ENCODE results near the gene CSDE1. TPM values are rescaled to one million over a fixed set of nuclear protein-coding genes. Genes with fewer than 3 reads are reported as not detected.
A peak's percentile ranks its signal among the peaks of the same experiment; 100 is the strongest.
"Not testable (repeated sequence)": the region's sequence is repeated elsewhere in the genome, so short reads cannot be mapped to it uniquely, and the experiment has no call there.

Gene CSDE1
- total RNA-seq (100 to 1,000 TPM; 378 to 638 (median 561) TPM), polyA plus RNA-seq (100 to 1,000 TPM; 354 to 409 TPM), total RNA-seq (922 reads per million, percentile 99 among the genes with 10 or more reads in this experiment)

DNA sequence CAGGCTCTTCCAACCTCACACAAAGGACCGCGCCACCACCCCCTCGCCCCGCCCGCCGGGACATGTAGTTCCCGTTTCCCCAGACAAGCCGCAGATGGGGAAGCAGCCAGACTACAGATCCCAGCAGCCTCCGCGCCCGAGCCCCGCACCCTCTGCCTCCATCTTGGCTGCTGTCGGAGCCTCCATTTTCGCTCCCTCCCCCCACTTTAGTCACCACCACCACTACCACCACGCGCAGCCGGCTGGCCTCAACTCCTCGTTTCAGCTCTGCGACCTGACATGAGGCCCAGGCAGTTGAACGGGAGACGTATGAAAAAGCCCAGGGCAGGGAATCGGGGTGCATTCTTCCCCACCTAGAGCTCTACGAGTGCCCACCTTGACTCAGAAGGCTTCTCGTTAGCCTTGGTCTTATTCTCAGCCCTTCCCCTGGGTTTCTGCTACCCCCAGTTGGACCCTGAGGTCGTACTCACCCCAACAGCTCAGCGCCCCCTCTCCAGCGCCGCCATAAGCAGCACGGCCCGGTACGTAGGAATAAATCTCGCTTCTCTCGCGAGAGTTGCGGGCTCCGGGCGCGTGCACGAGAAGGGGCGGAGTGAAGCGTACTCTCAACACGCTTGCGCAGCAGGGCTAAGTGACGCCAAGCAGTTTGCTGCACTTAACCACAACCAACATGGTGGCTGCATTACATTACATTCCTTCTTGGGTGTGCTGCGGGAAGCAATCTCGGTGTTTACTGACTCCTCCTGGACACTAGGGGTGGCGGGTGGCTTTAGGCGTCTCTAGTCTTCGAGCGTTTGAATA is at the start of gene CSDE1:
TSS of gene CSDE1 (minus strand) at position 530 of the 801 bp plus-strand sequence. CDS start 18,094 bp downstream, outside the sequence.
- ChIA-PET CTCF (no interaction called here), POLR2A (interaction anchor here (0.7 to 6.4 kb wide), 13 partner anchors 9 to 828 kb away, joined by 3 to 47 read pairs (median 6); partner anchors contain the start of genes BCAS2, NRAS, SIKE1 and TRIM33)
- peak within 1 kb of the TSS; percentile 100 for H3K4me3 ChIP-seq (ENCODE audit: low read length)
- ATAC-seq: peak; percentile 90
- peak within 1 kb of the TSS; percentile 97 to 100 (median 100) for H3K27ac Mint-ChIP-seq
- H3K27me3 ChIP-seq (ENCODE audit: control insufficient read depth in 2 of 2, insufficient read depth in 2 of 2, low read length in 2 of 2): no peaks in the 10 kb centered on the region
- H3K9me3 ChIP-seq (ENCODE audit: control insufficient read depth in 2 of 3, low read length in 3 of 3): no peaks in the 10 kb centered on the region
- no peaks in the 10 kb centered on the region for H3K27me3 Mint-ChIP-seq
- peak; percentile 91 to 97 (median 96) for DNase-seq
- H3K36me3 ChIP-seq (ENCODE audit: control insufficient read depth in 2 of 3, insufficient read depth in 3 of 3, low read length in 3 of 3): peaks cover 0 to 4% (median 0%) of the 10 kb centered on the region in 3 experiments
- H3K36me3 Mint-ChIP-seq: peaks cover 3 to 24% (median 13%) of the 10 kb centered on the region in 5 donors
- H3K4me1 ChIP-seq (ENCODE audit: control insufficient read depth in 2 of 2, insufficient read depth in 2 of 2, low read length in 2 of 2): peaks cover 44 to 49% of the 10 kb centered on the region in 2 donors
- H3K9me3 Mint-ChIP-seq: peaks cover 0 to 6% (median 0%) of the 10 kb centered on the region in 11 donors
- H3K27ac ChIP-seq (ENCODE audit: low read depth, low read length): peak within 1 kb of the TSS; percentile 97
- H3K4me3 Mint-ChIP-seq: peak within 1 kb of the TSS; percentile 95 to 100 (median 100)
- intact Hi-C loops (cut with micrococcal nuclease): loop anchor here (1.0 to 10.0 kb wide), 19 partner anchors 17 to 1801 kb away; partner anchors contain the start of genes BCAS2 (in 2 of the 2), DENND2C (in 2 of the 2), NRAS (in 2 of the 2) and RSBN1 (in 2 of the 2)
- peaks cover 32 to 60% (median 51%) of the 10 kb centered on the region in 7 donors for H3K4me1 Mint-ChIP-seq

DNA sequence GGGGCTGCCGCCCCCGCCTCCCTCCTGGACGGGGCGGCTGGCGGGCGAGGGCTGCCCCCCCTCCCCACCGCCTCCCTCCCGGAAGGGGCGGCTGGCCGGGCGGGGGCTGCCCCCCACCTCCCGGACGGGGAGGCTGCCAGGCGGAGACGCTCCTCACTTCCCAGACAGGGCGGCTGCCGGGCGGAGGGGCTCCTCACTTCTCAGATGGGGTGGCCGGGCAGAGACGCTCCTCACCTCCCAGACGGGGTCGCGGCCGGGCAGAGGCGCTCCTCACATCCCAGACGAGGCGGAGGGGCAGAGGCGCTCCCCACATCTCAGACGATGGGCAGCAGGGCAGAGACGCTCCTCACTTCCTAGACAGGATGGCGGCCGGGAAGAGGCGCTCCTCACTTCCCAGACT is 46.7 kb upstream of the CSDE1 start:
- H3K27ac ChIP-seq (ENCODE audit: low read depth, low read length); H3K4me3 Mint-ChIP-seq; H3K9me3 Mint-ChIP-seq; intact Hi-C loops (cut with micrococcal nuclease); H3K27ac Mint-ChIP-seq; CTCF ChIA-PET; DNase-seq; H3K4me1 ChIP-seq (ENCODE audit: control insufficient read depth in 2 of 2, insufficient read depth in 2 of 2, low read length in 2 of 2); POLR2A ChIA-PET; H3K27me3 ChIP-seq (ENCODE audit: control insufficient read depth in 2 of 2, insufficient read depth in 2 of 2, low read length in 2 of 2); ATAC-seq; H3K4me1 Mint-ChIP-seq; H3K36me3 Mint-ChIP-seq; H3K9me3 ChIP-seq (ENCODE audit: control insufficient read depth in 2 of 3, low read length in 3 of 3); H3K4me3 ChIP-seq (ENCODE audit: low read length); H3K36me3 ChIP-seq (ENCODE audit: control insufficient read depth in 2 of 3, insufficient read depth in 3 of 3, low read length in 3 of 3): not testable (repeated sequence)
- peaks cover 5 to 30% (median 20%) of the 10 kb centered on the region in 5 donors for H3K27me3 Mint-ChIP-seq

DNA sequence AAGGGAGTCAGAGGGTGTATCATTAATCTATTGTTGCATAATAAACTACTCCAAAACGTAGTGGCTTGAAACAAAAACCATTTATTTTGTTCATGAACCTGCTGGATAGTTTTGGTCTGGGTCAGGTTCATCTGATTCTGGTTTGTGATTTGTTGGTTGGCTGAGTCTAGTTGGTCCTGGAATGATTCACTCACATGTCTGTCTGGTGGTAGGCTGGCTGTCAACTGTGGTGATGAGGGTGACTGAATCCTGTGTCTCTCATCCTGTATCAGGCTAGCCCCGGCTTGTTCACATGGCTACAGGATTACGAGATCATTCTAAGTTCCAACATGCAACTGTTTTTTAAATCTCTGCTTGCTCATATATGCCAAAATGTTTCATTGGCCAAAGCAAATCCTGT is 45.2 kb upstream of the CSDE1 start:
- Mint-ChIP-seq H3K4me3 (no peak overlapping the region), H3K4me1 (no peaks in the 10 kb centered on the region), H3K9me3 (peaks cover 0 to 7% (median 2%) of the 10 kb centered on the region in 11 donors), H3K27me3 (peaks cover 10 to 30% (median 20%) of the 10 kb centered on the region in 5 donors), H3K27ac (no peak overlapping the region), H3K36me3 (no peaks in the 10 kb centered on the region)
- Histone ChIP-seq H3K9me3 (ENCODE audit: control insufficient read depth in 2 of 3, low read length in 3 of 3) (no peaks in the 10 kb centered on the region), H3K36me3 (ENCODE audit: control insufficient read depth in 2 of 3, insufficient read depth in 3 of 3, low read length in 3 of 3) (no peaks in the 10 kb centered on the region), H3K27ac (ENCODE audit: low read depth, low read length) (no peak overlapping the region), H3K4me1 (ENCODE audit: control insufficient read depth in 2 of 2, insufficient read depth in 2 of 2, low read length in 2 of 2) (no peaks in the 10 kb centered on the region), H3K27me3 (ENCODE audit: control insufficient read depth in 2 of 2, insufficient read depth in 2 of 2, low read length in 2 of 2) (no peaks in the 10 kb centered on the region), H3K4me3 (ENCODE audit: low read length) (no peak overlapping the region)
- intact Hi-C loops (cut with micrococcal nuclease): no loop called here
- ChIA-PET CTCF (no interaction called here), POLR2A (no interaction called here)
- ATAC-seq: no peak
- DNase-seq: no peak

DNA sequence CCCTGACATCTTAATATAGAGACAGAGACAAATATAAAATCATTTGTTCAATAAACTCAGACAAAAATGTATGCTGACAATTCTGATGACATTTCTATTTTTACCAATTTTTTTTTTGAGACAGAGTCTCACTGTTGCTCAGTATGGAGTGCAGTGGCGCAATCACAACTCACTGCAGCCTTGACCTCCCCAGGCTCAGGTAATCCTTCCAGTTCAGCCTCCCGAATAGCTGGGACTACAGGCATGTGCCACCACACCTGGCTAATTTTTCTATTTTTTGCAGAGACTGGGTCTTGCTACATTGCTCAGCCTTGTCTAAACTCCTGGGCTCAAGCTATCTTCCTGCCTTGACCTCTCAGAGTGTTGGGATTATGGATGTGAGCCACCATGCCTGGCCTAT is 36.3 kb upstream of the CSDE1 start:
- no peaks in the 10 kb centered on the region for H3K27me3 ChIP-seq (ENCODE audit: control insufficient read depth in 2 of 2, insufficient read depth in 2 of 2, low read length in 2 of 2)
- Mint-ChIP-seq H3K4me1 (peaks cover 0 to 1% (median 0%) of the 10 kb centered on the region in 7 donors), H3K36me3 (peaks cover 0 to 3% (median 0%) of the 10 kb centered on the region in 5 donors), H3K9me3 (peaks cover 0 to 3% (median 0%) of the 10 kb centered on the region in 11 donors), H3K27me3 (peaks cover 10 to 40% (median 37%) of the 10 kb centered on the region in 5 donors), H3K4me3 (no peak overlapping the region), H3K27ac (no peak overlapping the region)
- no peak for DNase-seq
- no peaks in the 10 kb centered on the region for H3K9me3 ChIP-seq (ENCODE audit: control insufficient read depth in 2 of 3, low read length in 3 of 3)
- ChIA-PET CTCF (no interaction called here), POLR2A (no interaction called here)
- intact Hi-C loops (cut with micrococcal nuclease): no loop called here
- no peak for ATAC-seq
- H3K4me3 ChIP-seq (ENCODE audit: low read length): no peak overlapping the region
- H3K27ac ChIP-seq (ENCODE audit: low read depth, low read length): no peak overlapping the region
- no peaks in the 10 kb centered on the region for H3K4me1 ChIP-seq (ENCODE audit: control insufficient read depth in 2 of 2, insufficient read depth in 2 of 2, low read length in 2 of 2)
- H3K36me3 ChIP-seq (ENCODE audit: control insufficient read depth in 2 of 3, insufficient read depth in 3 of 3, low read length in 3 of 3): no peaks in the 10 kb centered on the region

DNA sequence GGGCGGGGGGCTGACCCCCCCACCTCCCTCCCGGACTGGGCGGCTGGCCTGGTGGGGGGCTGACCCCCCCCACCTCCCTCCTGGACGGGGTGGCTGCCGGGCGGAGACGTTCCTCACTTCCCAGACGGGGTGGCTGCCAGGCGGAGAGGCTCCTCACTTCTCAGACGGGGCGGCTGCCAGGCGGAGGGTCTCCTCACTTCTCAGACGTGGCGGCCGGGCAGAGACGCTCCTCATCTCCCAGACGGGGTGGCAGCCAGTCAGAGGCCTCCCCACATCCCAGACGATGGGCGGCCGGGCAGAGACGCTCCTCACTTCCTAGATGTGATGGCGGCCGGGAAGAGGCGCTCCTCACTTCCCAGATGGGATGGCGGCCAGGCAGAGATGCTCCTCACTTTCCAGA is 32.8 kb upstream of the CSDE1 start:
- POLR2A ChIA-PET; DNase-seq; CTCF ChIA-PET; intact Hi-C loops (cut with micrococcal nuclease); H3K4me3 ChIP-seq (ENCODE audit: low read length); H3K4me1 ChIP-seq (ENCODE audit: control insufficient read depth in 2 of 2, insufficient read depth in 2 of 2, low read length in 2 of 2); H3K9me3 ChIP-seq (ENCODE audit: control insufficient read depth in 2 of 3, low read length in 3 of 3); H3K36me3 ChIP-seq (ENCODE audit: control insufficient read depth in 2 of 3, insufficient read depth in 3 of 3, low read length in 3 of 3); H3K4me1 Mint-ChIP-seq; ATAC-seq; H3K4me3 Mint-ChIP-seq; H3K27ac Mint-ChIP-seq; H3K27me3 ChIP-seq (ENCODE audit: control insufficient read depth in 2 of 2, insufficient read depth in 2 of 2, low read length in 2 of 2); H3K27ac ChIP-seq (ENCODE audit: low read depth, low read length): not testable (repeated sequence)
- Mint-ChIP-seq H3K27me3 (peaks cover 12 to 46% (median 32%) of the 10 kb centered on the region in 5 donors), H3K36me3 (peaks cover 3 to 14% (median 6%) of the 10 kb centered on the region in 5 donors), H3K9me3 (peaks cover 0 to 25% (median 17%) of the 10 kb centered on the region in 11 donors)

DNA sequence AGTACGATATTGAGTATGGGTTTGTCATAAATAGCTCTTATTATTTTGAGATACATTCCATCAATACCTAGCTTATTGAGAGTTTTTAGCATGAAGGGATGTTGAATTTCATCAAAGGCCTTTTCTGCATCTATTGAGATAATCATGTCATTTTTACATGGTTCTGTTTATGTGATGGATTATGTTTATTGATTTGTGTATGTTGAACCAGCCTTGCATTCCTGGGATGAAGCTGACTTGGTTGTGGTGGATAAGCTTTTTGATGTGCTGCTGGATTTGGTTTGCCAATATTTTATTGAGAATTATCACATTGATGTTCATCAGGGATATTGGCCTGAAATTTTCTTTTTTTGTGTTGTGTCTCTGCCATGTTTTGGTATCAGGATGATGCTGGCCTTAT is 28.7 kb upstream of the CSDE1 start:
- H3K9me3 ChIP-seq (ENCODE audit: control insufficient read depth in 2 of 3, low read length in 3 of 3); POLR2A ChIA-PET; H3K27ac Mint-ChIP-seq; H3K4me1 ChIP-seq (ENCODE audit: control insufficient read depth in 2 of 2, insufficient read depth in 2 of 2, low read length in 2 of 2); H3K4me3 ChIP-seq (ENCODE audit: low read length); ATAC-seq; DNase-seq; CTCF ChIA-PET; H3K27me3 ChIP-seq (ENCODE audit: control insufficient read depth in 2 of 2, insufficient read depth in 2 of 2, low read length in 2 of 2); H3K4me1 Mint-ChIP-seq; intact Hi-C loops (cut with micrococcal nuclease); H3K27ac ChIP-seq (ENCODE audit: low read depth, low read length); H3K4me3 Mint-ChIP-seq; H3K36me3 ChIP-seq (ENCODE audit: control insufficient read depth in 2 of 3, insufficient read depth in 3 of 3, low read length in 3 of 3): not testable (repeated sequence)
- Mint-ChIP-seq H3K36me3 (peaks cover 3 to 14% (median 6%) of the 10 kb centered on the region in 5 donors), H3K9me3 (peaks cover 0 to 25% (median 17%) of the 10 kb centered on the region in 11 donors), H3K27me3 (peaks cover 7 to 47% (median 18%) of the 10 kb centered on the region in 5 donors)

Data from naive thymus-derived CD4-positive, alpha-beta T cell (primary cell).